Spleen (tissue), 11 donors: ENCODE data around the gene DPEP2. TPM values are rescaled to one million over a fixed set of nuclear protein-coding genes. Genes with fewer than 3 reads are reported as not detected.

Source experiments
- DNase-seq: peaks from one replicate; pipeline ENCODE4 v3.0.0-alpha.2; 2020
- H3K27ac ChIP-seq, 8 donors: fragments of 200-600 bp; sonication (generic) in 7 of 8; 1 replicate in 4 of 8; 2 replicates in 4 of 8; pipeline versions ENCODE4 v1.5.0 to v1.8.0; 2016 to 2021; ENCODE audit warnings: inconsistent platforms in 4 of 8, mild to moderate bottlenecking in 4 of 8, moderate library complexity in 1 of 8
- H3K27me3 ChIP-seq, 7 donors: fragments of 200-600 bp; sonication (generic) in 6 of 7; replicated peaks in 1 of 7; 1 replicate in 4 of 7; 2 replicates in 3 of 7; pipeline versions ENCODE4 v1.5.0 to v1.8.0; 2016 to 2021; ENCODE audit warnings: inconsistent platforms in 3 of 7, mild to moderate bottlenecking in 1 of 7
- H3K36me3 ChIP-seq, 6 donors: fragments of 200-600 bp; sonication (generic) in 5 of 6; 1 replicate in 4 of 6; 2 replicates in 2 of 6; pipeline versions ENCODE4 v1.5.0 to v1.8.0; 2016 to 2021; ENCODE audit warnings: inconsistent platforms in 2 of 6
- H3K4me1 ChIP-seq, 6 donors: fragments of 200-600 bp; sonication (generic) in 5 of 6; 1 replicate in 3 of 6; 2 replicates in 3 of 6; pipeline versions ENCODE4 v1.5.0 to v1.8.0; 2016 to 2021; ENCODE audit warnings: inconsistent platforms in 3 of 6
- H3K4me3 ChIP-seq, 8 donors: fragments of 200-600 bp; sonication (generic) in 7 of 8; 1 replicate in 4 of 8; 2 replicates in 4 of 8; pipeline versions ENCODE4 v1.5.0 to v1.8.0; 2016 to 2021; ENCODE audit warnings: inconsistent platforms in 4 of 8, mild to moderate bottlenecking in 4 of 8, moderate library complexity in 2 of 8
- H3K9me3 ChIP-seq, 8 donors: fragments of 200-600 bp; sonication (generic) in 7 of 8; 1 replicate in 4 of 8; 2 replicates in 4 of 8; pipeline versions ENCODE4 v1.5.0 to v1.8.0; 2016 to 2021; ENCODE audit warnings: inconsistent platforms in 4 of 8
- POLR2A ChIP-seq, 3 donors: fragments of 450-650 bp; IDR thresholded peaks; one replicate each; pipeline ENCODE4 v1.5.1; 2017; ENCODE audit warnings: antibody characterized with exemption in 3 of 3, mild to moderate bottlenecking in 1 of 3
- POLR2AphosphoS5 ChIP-seq, 3 donors: sonication (generic); formaldehyde crosslinking; IDR thresholded peaks; one replicate each; pipeline ENCODE4 v1.5.1; 2017; ENCODE audit warnings: antibody characterized with exemption in 3 of 3
- WGBS, 5 donors: extraction: QIAGEN DNeasy Blood & Tissue Kit in 3 of 5; methylation state at CpG; one replicate each; pipeline versions ENCODE4 v1.1.5 to v1.1.7; 2013 to 2018; 5-methylcytosine and 5-hydroxymethylcytosine counted together
- intact Hi-C: fragments of 100-400 bp; cut with DNase I; formaldehyde crosslinking; loops from one replicate; pipeline ENCODE4 v1.15.0; 2023; ENCODE audit warnings: low total_unique reads
- polyA plus RNA-seq, 3 donors: library from polyadenylated mRNA; stranded (reverse); fragments of 200-250 nt; gene quantifications; one replicate each; pipeline ENCODE4 v1.2.1, GENCODE V29; 2013
- total RNA-seq, 7 donors: library from RNA; depleted of rRNA in 3 of 7; stranded (reverse); fragments of >200 nt in 3 of 7; fragmentation: NEBNext Ultra II Directional in 4 of 7; extraction: Animal tissue kit (Norgen Biotek cat#: 25700) in 4 of 7; gene quantifications; one replicate each; pipeline versions ENCODE4 v1.1.0 to v1.2.1, GENCODE V29; 2016 to 2021
- TF ChIP-seq, protein P1 (sequence below), 11 experiments: fragments of 200-600 bp in 7 of 11; fragments of 450-650 bp in 4 of 11; sonication (generic) in 4 of 11; IDR thresholded peaks in 8 of 11; conservative IDR thresholded peaks in 3 of 11; 1 replicate in 7 of 11; 2 replicates in 4 of 11; pipeline versions ENCODE4 v1.4.0 to v1.8.0; 2016 to 2021; ENCODE audit warnings: antibody characterized with exemption in 11 of 11, inconsistent platforms in 4 of 11, mild to moderate bottlenecking in 1 of 11
- donor health status: healthy with polysubstance abuse.
- donor health status: DM: no; HTN: no; CAD: no; lungs with moderate emphysema.
- donor health status: DM: no; HTN: no; CAD: no.
- donor health status: Bipolar disorder and iron deficiency.
- donor health status: healthy.
- donor health status: DM: no; HTN: no; CAD: no.
- donor health status: DM: yes; HTN: yes; CAD: no.

Gene DPEP2
- total and polyA plus RNA-seq, 10 donors = 18.6 to 79.6 (median 29.3) TPM

DNA sequence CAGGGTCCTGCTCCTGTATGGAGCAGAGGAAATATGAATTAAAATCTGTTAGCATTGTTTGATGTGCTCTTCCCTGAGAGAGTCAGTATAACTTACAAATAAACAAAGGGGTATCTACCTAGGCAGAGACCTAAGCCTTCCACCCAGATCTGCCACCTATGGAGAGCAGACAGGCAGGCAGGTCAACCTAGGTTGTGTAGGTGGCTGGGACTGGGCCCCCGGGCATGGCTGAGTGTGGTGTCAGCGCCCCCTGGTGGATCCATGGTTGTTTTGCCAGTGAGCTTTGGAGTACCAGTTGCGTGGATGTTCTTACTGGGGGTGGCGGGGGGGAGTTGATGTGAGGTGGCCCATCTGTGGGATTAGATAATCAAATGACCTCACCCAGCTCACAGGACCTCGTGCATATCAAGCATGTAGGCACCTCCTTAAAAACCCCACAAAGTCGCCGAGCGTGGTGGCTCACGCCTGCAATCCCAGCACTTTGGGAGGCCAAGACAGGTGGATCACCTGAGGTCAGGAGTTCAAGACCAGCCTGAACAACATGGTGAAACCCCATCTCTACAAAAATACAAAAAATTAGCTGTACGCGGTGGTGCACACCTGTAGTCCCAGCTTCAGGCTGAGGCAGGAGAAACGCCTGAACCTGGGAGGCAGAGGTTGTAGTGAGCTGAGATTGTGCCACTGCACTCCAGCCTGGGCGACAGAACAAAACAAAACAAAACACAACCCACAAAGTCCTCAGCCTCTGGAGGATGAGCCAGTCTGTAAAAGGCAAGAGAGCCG, 41.4 kb upstream of the DPEP2 start:
- H3K4me1 ChIP-seq = peaks cover 15 to 97% (median 63%) of the 10 kb centered on the region in 6 donors
- peak overlapping the region in 7 of 8 donors; percentile 72 to 90 (median 87) for H3K27ac ChIP-seq
- no peak for TF ChIP-seq POLR2A (IDR thresholded peaks at IDR 0.05)
- peak; percentile 30 to 67 (median 63) for TF ChIP-seq POLR2AphosphoS5 (IDR thresholded peaks at IDR 0.05)
- TF ChIP-seq, protein P1, sequence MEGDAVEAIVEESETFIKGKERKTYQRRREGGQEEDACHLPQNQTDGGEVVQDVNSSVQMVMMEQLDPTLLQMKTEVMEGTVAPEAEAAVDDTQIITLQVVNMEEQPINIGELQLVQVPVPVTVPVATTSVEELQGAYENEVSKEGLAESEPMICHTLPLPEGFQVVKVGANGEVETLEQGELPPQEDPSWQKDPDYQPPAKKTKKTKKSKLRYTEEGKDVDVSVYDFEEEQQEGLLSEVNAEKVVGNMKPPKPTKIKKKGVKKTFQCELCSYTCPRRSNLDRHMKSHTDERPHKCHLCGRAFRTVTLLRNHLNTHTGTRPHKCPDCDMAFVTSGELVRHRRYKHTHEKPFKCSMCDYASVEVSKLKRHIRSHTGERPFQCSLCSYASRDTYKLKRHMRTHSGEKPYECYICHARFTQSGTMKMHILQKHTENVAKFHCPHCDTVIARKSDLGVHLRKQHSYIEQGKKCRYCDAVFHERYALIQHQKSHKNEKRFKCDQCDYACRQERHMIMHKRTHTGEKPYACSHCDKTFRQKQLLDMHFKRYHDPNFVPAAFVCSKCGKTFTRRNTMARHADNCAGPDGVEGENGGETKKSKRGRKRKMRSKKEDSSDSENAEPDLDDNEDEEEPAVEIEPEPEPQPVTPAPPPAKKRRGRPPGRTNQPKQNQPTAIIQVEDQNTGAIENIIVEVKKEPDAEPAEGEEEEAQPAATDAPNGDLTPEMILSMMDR (IDR thresholded peaks at IDR 0.05 in 8 of 11, conservative IDR thresholded peaks at IDR 0.05 in 3 of 11) = peak; percentile 62 to 93 (median 89)
- peak overlapping the region in 1 of 8 donors; percentile 63 for H3K4me3 ChIP-seq
- peaks cover 0 to 59% (median 0%) of the 10 kb centered on the region in 6 donors for H3K36me3 ChIP-seq
- H3K27me3 ChIP-seq = no peaks in the 10 kb centered on the region
- peak; percentile 97 for DNase-seq
- no peaks in the 10 kb centered on the region for H3K9me3 ChIP-seq
- 59 to 69% (median 63%) methylated on average over 12 to 14 of the region's 14 CpGs for WGBS, 5 donors
- intact Hi-C loops = loop anchor here (5.0 kb wide), 1 partner anchor 48 kb away; no protein-coding TSS in a partner anchor

DNA sequence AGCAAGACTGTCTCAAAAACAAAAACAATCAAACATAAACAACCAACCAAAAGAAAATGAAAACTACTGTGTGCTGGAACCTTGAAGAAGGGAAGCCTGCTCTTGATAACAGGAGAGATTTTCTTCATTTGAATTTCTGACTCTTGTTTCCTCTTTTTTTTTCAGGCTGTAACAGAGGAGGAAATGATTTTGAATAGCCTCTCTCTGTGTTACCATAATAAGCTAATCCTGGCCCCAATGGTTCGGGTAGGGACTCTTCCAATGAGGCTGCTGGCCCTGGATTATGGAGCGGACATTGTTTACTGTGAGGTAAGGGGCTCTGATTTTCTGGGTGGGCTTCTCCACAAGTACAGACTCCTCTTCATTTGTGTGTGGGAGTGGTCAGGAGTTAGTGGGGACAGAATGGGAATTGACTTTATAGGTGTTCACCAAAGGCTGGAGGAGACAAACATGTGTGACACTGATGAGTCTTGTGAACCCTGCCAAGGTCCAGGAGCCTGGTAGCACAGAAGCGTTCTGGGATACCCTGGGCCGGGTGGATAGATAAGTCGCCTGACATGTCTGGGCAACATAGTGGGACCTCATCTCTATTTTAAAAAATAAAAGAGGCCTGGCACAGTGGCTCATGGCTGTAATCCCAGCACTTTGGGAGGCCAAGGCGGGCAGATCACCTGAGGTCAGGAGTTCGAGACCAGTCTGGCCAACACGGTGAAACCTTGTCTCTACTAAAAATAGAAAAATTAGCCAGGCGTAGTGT, 38.7 kb upstream of the DPEP2 start:
- DNase-seq = peak; percentile 67
- Histone ChIP-seq H3K27me3 (no peaks in the 10 kb centered on the region), H3K27ac (peak overlapping the region; percentile 53 to 90 (median 84)), H3K36me3 (peaks cover 0 to 36% (median 0%) of the 10 kb centered on the region in 6 donors), H3K4me3 (peak overlapping the region in 6 of 8 donors; percentile 19 to 63 (median 30)), H3K9me3 (no peaks in the 10 kb centered on the region), H3K4me1 (peaks cover 15 to 70% (median 63%) of the 10 kb centered on the region in 6 donors)
- intact Hi-C loops = no loop called here
- WGBS, 5 donors = 63 to 71% (median 65%) methylated on average over 9 of the region's 9 CpGs
- TF ChIP-seq, protein P1 (IDR thresholded peaks at IDR 0.05 in 8 of 11, conservative IDR thresholded peaks at IDR 0.05 in 3 of 11) = peak in 1 of 11 experiments; percentile 5
- no peak for TF ChIP-seq POLR2AphosphoS5 (IDR thresholded peaks at IDR 0.05)

DNA sequence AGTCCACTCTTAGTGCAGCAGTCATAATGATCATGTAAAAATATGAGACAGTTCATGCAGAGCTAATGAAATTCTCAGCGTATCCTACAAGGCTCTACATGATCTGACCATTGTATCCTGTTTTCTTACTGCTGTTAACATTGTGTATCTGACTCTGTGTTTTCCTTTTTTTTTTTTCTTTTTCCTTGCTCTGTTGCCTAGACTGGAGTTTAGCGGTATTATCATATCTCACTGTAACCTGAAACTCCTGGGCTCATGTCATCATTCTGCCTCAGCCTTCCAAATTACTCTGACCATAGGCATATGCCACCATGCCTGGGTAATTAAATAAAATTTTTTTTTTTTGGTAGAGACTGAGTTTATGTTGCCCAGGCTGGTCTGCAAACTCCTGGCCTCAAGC, 35.9 kb upstream of the DPEP2 start:
- Histone ChIP-seq H3K27me3 (no peaks in the 10 kb centered on the region), H3K4me3 (no peak overlapping the region), H3K4me1 (peaks cover 7 to 64% (median 40%) of the 10 kb centered on the region in 6 donors), H3K9me3 (no peaks in the 10 kb centered on the region), H3K27ac (no peak overlapping the region), H3K36me3 (peaks cover 0 to 44% (median 0%) of the 10 kb centered on the region in 6 donors)
- TF ChIP-seq, protein P1 (IDR thresholded peaks at IDR 0.05 in 8 of 11, conservative IDR thresholded peaks at IDR 0.05 in 3 of 11) = no peak
- no peak for TF ChIP-seq POLR2AphosphoS5 (IDR thresholded peaks at IDR 0.05)
- WGBS, 5 donors = 93 to 100% (median 95%) methylated on average over 2 of the region's 2 CpGs
- DNase-seq = no peak
- intact Hi-C loops = no loop called here

DNA sequence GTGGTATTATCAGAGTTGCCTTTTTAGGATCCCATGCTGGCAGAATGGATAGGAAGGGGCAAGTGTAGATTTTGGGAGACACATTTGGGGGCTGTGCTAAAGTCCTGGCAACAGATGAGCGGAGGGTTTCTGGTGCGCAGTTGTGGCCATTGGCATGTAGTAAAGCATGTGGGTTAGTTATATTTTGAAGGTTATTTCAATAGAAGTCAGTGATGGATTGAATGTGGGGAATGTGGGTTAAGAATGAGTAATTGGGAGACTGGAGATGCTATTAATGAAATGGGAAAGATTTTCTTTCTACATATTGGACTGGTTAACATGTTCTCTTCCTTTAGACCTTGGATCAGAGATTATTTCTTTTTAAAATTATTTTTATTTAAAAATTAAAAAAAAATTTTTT, 33.8 kb upstream of the DPEP2 start:
- no peak overlapping the region for H3K27ac ChIP-seq
- intact Hi-C loops = no loop called here
- no peaks in the 10 kb centered on the region for H3K27me3 ChIP-seq
- H3K9me3 ChIP-seq = no peaks in the 10 kb centered on the region
- 97 to 98% (median 97%) methylated on average over 2 of the region's 2 CpGs for WGBS, 5 donors
- H3K4me3 ChIP-seq = no peak overlapping the region
- TF ChIP-seq POLR2A (IDR thresholded peaks at IDR 0.05) (no peak), POLR2AphosphoS5 (IDR thresholded peaks at IDR 0.05) (no peak)
- TF ChIP-seq, protein P1 (IDR thresholded peaks at IDR 0.05 in 8 of 11, conservative IDR thresholded peaks at IDR 0.05 in 3 of 11) = no peak
- H3K36me3 ChIP-seq = peaks cover 0 to 45% (median 2%) of the 10 kb centered on the region in 6 donors
- peaks cover 0 to 44% (median 19%) of the 10 kb centered on the region in 6 donors for H3K4me1 ChIP-seq
- no peak for DNase-seq
